Activated CD4-positive, alpha-beta T cell treated with anti-CD3 and anti-CD28 coated beads, Interleukin-2, amount 10 ng/mL, durations not matched to agents 7 days and 5 days (primary cell): ENCODE results near the gene TXNRD2. TPM values are rescaled to one million over a fixed set of nuclear protein-coding genes. Genes with fewer than 3 reads are reported as not detected.

Experiments used
- CTCF ChIA-PET: fragments of 350-600 bp; sonication (Branson Sonifier 250); formaldehyde crosslinking; loops from one replicate; lab custom pipeline; 2021; ENCODE audit warnings: antibody characterized with exemption; lab: Charles Lee
- POLR2A ChIA-PET: fragments of 350-600 bp; sonication (Branson Sonifier 250); formaldehyde crosslinking; loops from one replicate; lab custom pipeline; 2021; ENCODE audit warnings: antibody characterized with exemption; lab: Charles Lee
- DNase-seq: peaks from one replicate; pipeline ENCODE4 v3.0.0-alpha.2; 2020
- H3K27ac Mint-ChIP-seq: one replicate; pipeline ENCODE4 v1.8.0; 2021; ENCODE audit warnings: mild to moderate bottlenecking, moderate library complexity, mixed read lengths
- H3K27me3 Mint-ChIP-seq: one replicate; pipeline ENCODE4 v1.8.0; 2021; ENCODE audit warnings: mixed read lengths
- H3K36me3 Mint-ChIP-seq: one replicate; pipeline ENCODE4 v1.8.0; 2021; ENCODE audit warnings: low read depth, mixed read lengths
- H3K4me1 Mint-ChIP-seq: one replicate; pipeline ENCODE4 v1.8.0; 2021; ENCODE audit warnings: mixed read lengths
- H3K4me3 Mint-ChIP-seq: one replicate; pipeline ENCODE4 v1.8.0; 2021; ENCODE audit warnings: mild to moderate bottlenecking, moderate library complexity, mixed read lengths
- H3K9me3 Mint-ChIP-seq: one replicate; pipeline ENCODE4 v1.8.0; 2021; ENCODE audit warnings: mixed read lengths
- total RNA-seq, 2 experiments: library from RNA; stranded (reverse); gene quantifications; one replicate each; pipeline ENCODE4 v1.2.3, GENCODE V29; 2021

The TXNRD2 gene
- total RNA-seq, 2 experiments from 2014 or later = 19.3 to 21.9 TPM

DNA sequence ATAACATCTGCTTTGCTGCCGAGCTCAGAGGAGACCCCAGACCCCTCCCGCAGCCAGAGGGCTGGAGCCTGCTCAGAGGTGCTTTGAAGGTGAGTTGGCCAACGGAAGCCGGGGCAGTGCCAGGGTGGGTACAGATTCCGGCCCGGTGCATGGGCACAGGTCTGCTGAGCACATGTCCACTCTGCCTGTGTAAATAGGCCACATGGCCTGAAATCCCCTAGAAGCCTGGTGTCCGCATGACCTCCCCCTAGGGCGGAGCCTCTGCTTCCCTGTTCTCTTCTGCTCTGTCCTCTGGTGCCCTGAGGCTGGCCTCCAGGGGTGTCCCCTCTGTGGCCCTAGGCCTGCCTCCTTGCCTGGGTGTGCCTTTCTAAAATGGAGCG lies 19.6 kb upstream of the TXNRD2 start:
- H3K9me3 Mint-ChIP-seq = no peaks in the 10 kb centered on the region
- H3K36me3 Mint-ChIP-seq = no peaks in the 10 kb centered on the region
- peaks cover 5% of the 10 kb centered on the region for H3K4me1 Mint-ChIP-seq
- DNase-seq = no peak
- no peak overlapping the region for H3K4me3 Mint-ChIP-seq
- CTCF ChIA-PET = no interaction called here
- no peaks in the 10 kb centered on the region for H3K27me3 Mint-ChIP-seq
- no peak overlapping the region for H3K27ac Mint-ChIP-seq
- POLR2A ChIA-PET = no interaction called here

DNA sequence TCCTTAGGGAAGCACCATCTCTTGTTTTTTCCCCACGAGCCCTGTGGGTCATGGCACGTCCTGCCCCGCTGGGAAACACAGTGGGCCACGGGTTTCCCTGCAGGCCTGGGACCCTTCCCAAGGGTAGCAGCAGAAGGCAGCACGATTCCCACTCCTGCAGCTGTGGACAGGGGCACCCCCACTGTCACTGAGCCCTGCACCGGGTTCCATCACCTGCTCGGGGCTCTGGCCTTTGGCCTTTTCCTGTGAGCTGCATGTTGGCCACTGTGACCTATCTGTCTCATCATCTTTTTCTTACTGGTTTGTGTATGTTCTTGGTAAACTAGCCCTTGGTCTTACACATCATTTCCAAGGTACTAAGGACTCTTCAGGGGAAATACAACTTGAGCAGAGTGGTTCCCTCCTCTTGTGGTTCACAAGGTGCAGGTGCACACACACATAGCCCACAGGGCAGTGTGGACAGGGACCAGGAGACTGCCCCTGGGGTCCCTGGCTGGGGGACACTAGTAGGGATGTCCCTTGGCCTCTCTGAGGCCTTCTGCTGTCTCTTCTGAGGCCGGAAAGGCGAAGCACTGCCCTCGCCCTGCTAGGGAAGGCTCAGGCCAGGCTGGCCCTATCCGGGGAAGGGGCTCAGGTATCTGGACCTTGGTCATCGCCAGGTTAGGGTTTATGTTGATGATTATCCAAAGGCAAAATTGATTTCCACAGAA lies 19.0 kb upstream of the TXNRD2 start:
- Mint-ChIP-seq H3K9me3 (no peaks in the 10 kb centered on the region), H3K36me3 (no peaks in the 10 kb centered on the region), H3K27ac (no peak overlapping the region), H3K27me3 (no peaks in the 10 kb centered on the region), H3K4me1 (peaks cover 8% of the 10 kb centered on the region), H3K4me3 (no peak overlapping the region)
- no peak for DNase-seq
- ChIA-PET POLR2A (no interaction called here), CTCF (no interaction called here)

DNA sequence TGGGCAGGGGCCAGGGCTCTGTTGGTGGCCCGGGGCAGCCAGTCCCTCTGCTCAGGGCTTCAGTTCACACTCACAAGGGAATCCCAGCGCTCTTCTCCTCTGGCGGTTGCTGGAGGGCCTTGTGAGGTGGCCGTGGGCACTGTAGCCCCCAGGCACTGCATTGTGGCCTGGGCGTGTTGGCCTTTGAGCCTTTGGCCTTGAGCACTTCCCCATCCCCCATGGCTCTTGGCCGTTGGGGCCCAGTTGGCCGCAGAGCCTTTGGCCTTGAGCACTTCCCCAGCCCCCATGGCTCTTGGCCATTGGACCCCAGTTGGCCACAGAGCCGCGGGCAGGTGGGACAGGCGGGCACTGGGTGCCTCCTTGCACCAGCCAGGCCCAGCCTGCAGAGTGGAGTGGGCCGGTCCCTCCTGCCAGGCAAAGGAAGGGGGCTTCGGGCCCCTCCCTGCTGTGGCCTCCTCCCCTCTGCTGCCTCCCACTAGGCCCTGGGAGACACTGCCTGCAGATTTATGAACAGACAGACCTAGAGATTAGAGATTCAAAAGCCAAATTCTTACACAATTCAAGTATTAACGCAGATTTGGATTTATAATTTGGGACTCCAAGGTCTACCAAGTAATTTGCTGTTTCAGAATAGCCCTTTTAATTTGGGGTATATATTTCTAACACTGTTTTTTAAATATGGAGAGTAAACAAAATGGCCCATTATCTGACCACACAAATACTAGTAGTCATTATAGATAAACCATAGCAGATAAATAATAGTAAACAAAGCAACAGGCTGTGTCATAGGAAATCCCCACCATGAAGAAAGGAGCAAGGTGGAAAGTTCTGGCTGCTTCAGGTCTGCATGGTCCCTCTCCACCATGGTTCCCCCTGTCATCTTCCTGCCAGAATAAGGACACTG lies 18.2 kb upstream of the TXNRD2 start:
- Mint-ChIP-seq H3K27me3 (no peaks in the 10 kb centered on the region), H3K36me3 (no peaks in the 10 kb centered on the region), H3K9me3 (no peaks in the 10 kb centered on the region), H3K4me1 (peaks cover 12% of the 10 kb centered on the region), H3K27ac (no peak overlapping the region), H3K4me3 (no peak overlapping the region)
- ChIA-PET POLR2A (no interaction called here), CTCF (interaction anchor here (0.5 kb wide), 1 partner anchor 561 kb away, joined by 3 read pairs; no protein-coding TSS in a partner anchor)
- DNase-seq = no peak

DNA sequence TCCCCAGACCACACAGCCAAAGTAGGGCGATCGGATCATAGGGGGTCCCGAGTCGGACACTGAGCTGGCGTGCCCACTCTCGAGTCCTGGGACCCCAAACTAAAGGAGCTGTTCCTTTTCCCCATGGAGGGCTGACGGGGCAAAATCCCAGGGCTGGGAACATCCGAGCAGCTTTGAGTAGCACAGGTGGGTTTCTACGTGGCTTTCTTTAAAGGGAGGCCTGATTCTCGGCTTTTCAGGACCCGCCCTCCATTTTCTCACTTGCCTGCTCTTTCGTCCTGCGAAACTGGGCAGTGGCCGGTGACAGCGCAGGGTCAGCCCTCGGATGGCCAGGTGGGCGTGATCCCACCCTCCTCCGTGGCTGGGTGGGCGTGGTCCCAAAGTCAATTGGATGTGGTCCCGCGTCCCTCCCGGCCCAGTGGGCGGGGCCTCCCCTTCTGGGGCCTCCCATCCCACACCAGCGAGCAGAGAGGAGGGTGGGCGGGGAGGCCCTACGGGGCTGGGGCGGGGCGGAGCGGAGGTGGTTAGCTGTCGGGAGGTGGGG lies 17.5 kb upstream of the TXNRD2 start:
- no peak overlapping the region for H3K4me3 Mint-ChIP-seq
- H3K27ac Mint-ChIP-seq = no peak overlapping the region
- no peaks in the 10 kb centered on the region for H3K36me3 Mint-ChIP-seq
- no peaks in the 10 kb centered on the region for H3K9me3 Mint-ChIP-seq
- H3K4me1 Mint-ChIP-seq = peaks cover 16% of the 10 kb centered on the region
- H3K27me3 Mint-ChIP-seq = no peaks in the 10 kb centered on the region
- ChIA-PET CTCF (interaction anchor here (0.5 kb wide), 1 partner anchor 560 kb away, joined by 3 read pairs; no protein-coding TSS in a partner anchor), POLR2A (no interaction called here)
- no peak for DNase-seq

DNA sequence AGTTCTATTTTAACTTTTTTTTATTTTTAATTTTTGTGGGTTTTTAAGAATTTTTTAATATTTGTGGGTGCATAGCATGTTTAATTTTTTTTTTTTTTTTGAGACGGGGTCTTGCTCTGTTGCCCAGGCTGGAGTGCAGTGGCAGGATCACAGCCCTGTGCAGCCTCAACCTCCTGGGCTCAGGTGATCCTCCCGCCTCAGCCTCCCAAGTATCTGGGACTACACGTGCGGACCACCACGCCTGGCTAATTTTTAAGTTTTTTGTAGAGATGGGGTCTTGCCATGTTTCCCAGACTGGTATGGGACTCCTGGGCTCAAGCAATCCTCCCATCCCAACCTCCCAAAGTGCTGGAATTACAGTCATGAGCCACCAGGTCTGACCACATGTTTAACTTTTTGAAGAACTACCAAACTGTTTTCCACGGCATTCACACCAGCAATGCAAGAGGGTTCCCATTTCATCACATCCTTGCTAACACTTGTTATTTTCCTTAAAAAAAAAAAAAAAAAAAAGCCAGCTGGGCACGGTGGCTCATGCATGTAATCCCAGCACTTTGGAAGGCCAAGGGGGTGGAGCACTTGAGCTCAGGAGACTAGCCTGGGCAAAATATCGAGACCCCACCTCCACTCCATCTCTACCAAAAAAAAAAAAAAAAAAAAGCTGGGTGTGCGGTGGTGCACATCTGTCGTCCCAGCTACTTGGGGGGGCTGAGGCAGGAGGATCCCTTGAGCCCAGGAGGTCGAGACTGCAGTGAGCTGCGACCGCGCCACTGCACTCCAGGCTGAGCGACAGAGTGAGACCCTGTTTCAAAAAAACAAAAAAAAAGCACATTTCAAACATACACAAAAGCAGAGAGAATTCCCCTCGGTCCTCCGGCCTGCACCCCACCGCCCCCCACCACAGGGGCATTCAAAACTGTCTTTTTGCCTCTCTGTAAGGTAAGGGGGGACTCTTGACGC lies 16.7 kb upstream of the TXNRD2 start:
- no peak overlapping the region for H3K4me3 Mint-ChIP-seq
- no peaks in the 10 kb centered on the region for H3K9me3 Mint-ChIP-seq
- no peaks in the 10 kb centered on the region for H3K27me3 Mint-ChIP-seq
- H3K27ac Mint-ChIP-seq = no peak overlapping the region
- ChIA-PET CTCF (interaction anchor here (0.6 to 1.9 kb wide), 3 partner anchors 11 to 179 kb away, joined by 3 to 8 read pairs (median 3); no protein-coding TSS in a partner anchor), POLR2A (no interaction called here)
- no peaks in the 10 kb centered on the region for H3K36me3 Mint-ChIP-seq
- peaks cover 21% of the 10 kb centered on the region for H3K4me1 Mint-ChIP-seq
- no peak for DNase-seq

DNA sequence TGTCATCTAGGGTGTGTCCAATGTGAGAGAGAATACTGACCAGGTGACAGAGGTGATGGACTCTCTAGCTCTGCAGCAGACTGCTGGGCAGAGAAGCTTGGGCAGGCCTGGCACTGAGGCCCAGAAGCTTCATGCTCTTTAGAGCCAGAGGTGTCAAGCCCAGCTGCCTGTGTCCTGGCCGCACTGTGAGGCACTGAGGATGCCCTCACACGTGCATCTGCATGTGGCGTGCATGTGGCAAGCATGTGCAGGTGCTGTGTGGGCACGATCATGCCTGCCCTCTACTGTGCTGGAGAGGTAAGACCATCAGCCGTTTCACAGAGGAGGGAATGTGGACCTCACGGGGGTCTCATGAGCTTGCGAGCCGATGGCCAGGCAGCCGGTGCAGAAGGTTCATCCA lies 15.8 kb upstream of the TXNRD2 start:
- no peak for DNase-seq
- POLR2A ChIA-PET = no interaction called here
- Mint-ChIP-seq H3K4me3 (no peak overlapping the region), H3K4me1 (peaks cover 20% of the 10 kb centered on the region), H3K9me3 (no peaks in the 10 kb centered on the region), H3K36me3 (no peaks in the 10 kb centered on the region), H3K27me3 (no peaks in the 10 kb centered on the region), H3K27ac (no peak overlapping the region)
- CTCF ChIA-PET = interaction anchor here (1.9 kb wide), 1 partner anchor 10 kb away, joined by 8 read pairs; no protein-coding TSS in a partner anchor

DNA sequence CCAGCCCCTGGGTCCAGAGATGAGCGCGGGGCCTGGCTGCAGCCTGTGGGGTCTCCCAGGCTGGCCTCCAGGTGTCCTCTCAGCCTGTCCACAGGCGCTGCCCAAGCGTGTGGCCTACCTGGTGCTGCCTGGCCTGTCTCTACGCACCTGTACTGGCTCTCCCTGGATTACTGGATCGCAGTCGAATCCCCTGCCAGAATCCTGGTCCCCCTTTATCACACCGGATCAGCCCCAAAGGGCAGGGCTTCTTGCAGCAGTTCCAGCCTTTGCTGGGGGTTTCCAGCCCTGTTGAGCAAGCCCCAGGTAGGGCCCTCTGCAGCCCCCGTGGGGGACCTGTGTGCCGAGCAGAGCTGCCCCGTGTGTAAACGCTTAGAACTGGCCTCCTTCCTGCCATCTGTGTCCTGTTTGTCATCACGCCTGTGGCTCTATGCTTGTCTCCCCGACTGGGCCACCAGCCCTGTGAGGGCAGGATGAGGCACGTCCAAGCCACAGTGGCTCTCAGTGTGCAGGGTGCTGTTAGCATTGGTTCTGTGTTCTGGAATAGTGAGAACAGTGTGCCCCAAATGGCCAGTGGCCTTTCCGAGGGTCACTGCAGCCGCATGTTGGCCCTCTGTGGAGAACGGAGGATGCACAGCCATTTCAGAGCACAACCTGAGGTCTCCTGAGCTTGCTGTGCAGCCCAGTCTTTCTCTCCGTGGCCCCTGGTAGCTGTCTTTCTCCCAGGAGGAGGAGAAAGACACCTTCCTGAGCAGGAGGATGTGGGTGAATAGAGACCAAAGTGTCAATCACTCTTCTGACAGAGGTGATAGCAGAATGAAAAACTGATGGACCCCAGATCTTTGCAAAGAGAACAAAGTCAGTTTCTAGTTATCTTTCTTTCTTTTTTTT lies 13.9 kb upstream of the TXNRD2 start:
- POLR2A ChIA-PET = interaction anchor here (0.6 kb wide), 1 partner anchor 14 kb away, joined by 4 read pairs; no protein-coding TSS in a partner anchor
- H3K27ac Mint-ChIP-seq = peak overlapping the region; percentile 76
- no peak for DNase-seq

GRCh38 chr22:19951346-19951745 lies 9.7 kb upstream of the TXNRD2 start:
- Mint-ChIP-seq H3K27ac (peak overlapping the region; percentile 23), H3K4me1 (peaks cover 27% of the 10 kb centered on the region), H3K36me3 (peaks cover 1% of the 10 kb centered on the region), H3K27me3 (no peaks in the 10 kb centered on the region), H3K4me3 (no peak overlapping the region), H3K9me3 (no peaks in the 10 kb centered on the region)
- no peak for DNase-seq
- ChIA-PET CTCF (no interaction called here), POLR2A (no interaction called here)

More for the DNA sequence above, 13.9 kb upstream of the TXNRD2 start:
- H3K9me3 Mint-ChIP-seq = no peaks in the 10 kb centered on the region
- H3K4me1 Mint-ChIP-seq = peaks cover 19% of the 10 kb centered on the region
- no peaks in the 10 kb centered on the region for H3K27me3 Mint-ChIP-seq
- no peak overlapping the region for H3K4me3 Mint-ChIP-seq
- CTCF ChIA-PET = interaction anchor here (0.8 kb wide), 1 partner anchor 365 kb away, joined by 3 read pairs; the partner anchor contains the start of gene DGCR6L
- H3K36me3 Mint-ChIP-seq = no peaks in the 10 kb centered on the region

DNA sequence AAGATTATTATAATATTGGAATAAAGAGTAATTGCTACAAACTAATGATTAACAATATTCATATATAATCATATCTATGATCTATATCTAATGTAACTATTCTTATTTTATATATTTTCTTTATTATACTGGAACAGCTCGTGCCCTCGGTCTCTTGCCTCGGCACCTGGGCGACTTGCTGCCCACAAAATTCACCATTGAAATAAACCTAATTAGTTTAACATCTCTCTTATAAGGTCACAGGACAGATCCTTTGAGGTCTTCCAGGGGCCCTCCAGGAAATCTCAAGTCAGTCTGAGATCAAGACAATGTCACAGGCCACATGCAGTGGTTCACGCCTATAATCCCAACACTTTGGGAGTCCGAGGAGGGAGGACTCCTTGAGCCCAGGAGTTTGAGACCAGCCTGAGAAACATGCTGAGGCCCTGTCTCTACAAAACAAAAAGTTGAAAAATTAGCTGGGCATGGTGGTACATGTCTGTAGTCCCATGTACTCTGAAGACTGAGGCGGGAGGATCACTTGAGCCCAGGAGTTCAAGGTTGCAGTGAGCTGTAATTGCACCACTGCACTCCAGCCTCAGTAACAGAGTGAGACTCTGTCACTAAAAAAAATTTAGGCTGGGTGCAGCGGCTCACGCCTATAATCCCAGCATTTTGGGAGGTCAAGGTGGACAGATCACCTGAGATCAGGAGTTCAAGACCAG lies 6.6 kb upstream of the TXNRD2 start:
- Mint-ChIP-seq H3K9me3 (no peaks in the 10 kb centered on the region), H3K27me3 (no peaks in the 10 kb centered on the region), H3K27ac (no peak overlapping the region), H3K36me3 (peaks cover 4% of the 10 kb centered on the region), H3K4me3 (no peak overlapping the region), H3K4me1 (peaks cover 20% of the 10 kb centered on the region)
- no peak for DNase-seq
- CTCF ChIA-PET = interaction anchor here (1.0 to 2.2 kb wide), 5 partner anchors 9 to 218 kb away, joined by 3 to 12 read pairs (median 3); no protein-coding TSS in a partner anchor
- POLR2A ChIA-PET = no interaction called here

- Mint-ChIP-seq H3K27me3 (no peaks in the 10 kb centered on the region), H3K36me3 (peaks cover 7% of the 10 kb centered on the region), H3K9me3 (no peaks in the 10 kb centered on the region), H3K4me1 (peaks cover 40% of the 10 kb centered on the region), H3K27ac (peak overlapping the region; percentile 96), H3K4me3 (peak overlapping the region; percentile 89)
- no peak for DNase-seq
- ChIA-PET POLR2A (interaction anchor here (0.6 kb wide), 1 partner anchor 174 kb away, joined by 3 read pairs; no protein-coding TSS in a partner anchor), CTCF (interaction anchor here (0.6 to 2.3 kb wide), 3 partner anchors 11 to 213 kb away, joined by 3 to 7 read pairs (median 4); no protein-coding TSS in a partner anchor)
Observed at GRCh38 chr22:19943082-19944026, 1.7 kb upstream of the TXNRD2 start.
